Measurements from ENCODE around the gene SLC30A3. TPM values are rescaled to one million over a fixed set of nuclear protein-coding genes. Genes with fewer than 3 reads are reported as not detected.

The SLC30A3 gene
- polyA plus RNA-seq, 1 donor from 2014 or later: not detected

DNA sequence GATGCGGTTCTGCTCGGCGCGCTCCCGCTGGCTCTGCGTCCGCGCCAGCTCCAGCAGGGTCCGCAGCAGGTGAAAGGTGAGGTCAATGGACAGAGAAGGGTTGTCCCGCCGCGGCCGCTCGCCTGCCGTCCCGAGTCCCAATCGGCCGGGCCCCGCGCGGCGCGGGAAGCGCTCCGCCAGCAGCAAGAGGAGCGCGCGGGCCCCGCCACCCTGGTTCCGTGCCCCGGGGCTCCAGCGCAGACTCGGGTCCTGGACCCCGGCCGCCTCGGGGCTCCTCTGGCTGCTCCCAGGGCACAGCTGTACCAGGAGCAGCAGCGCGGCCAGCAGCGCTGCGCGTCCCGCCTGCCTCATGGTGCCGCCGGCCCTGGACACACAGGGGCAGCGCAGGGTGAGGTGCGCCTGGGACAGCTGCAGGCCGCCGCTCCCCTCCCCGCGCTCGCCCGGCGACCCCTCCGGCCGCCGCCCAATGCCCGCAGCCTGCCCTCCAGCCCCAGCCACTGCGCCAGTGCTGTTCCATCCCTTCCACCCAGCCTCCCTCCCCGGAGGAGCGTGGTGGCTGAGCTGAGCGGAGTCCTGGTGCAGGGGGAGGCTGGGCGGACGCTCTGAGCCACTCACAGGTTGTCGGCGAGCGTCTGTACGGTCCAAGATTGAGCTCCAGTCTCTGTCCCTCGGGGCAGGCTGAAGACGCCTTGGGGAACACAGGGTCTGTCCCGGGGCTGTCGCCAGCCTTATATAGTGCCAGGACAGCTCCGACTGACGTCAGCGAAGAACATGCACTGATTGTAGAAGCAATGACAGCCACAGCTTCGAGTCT lies 44.9 kb upstream of the SLC30A3 start:
- Histone ChIP-seq H3K9ac (ENCODE audit: low read length) (no peak overlapping the region), H2AFZ (ENCODE audit: low read depth, low read length) (no peak overlapping the region), H4K20me1 (ENCODE audit: insufficient read depth) (no peaks in the 10 kb centered on the region), H3K4me3 (ENCODE audit: low read length) (peak overlapping the region; percentile 40), H3K79me2 (replicated peaks; ENCODE audit: insufficient read depth, low read length) (no peaks in the 10 kb centered on the region), H3K27ac (ENCODE audit: low read length) (no peak overlapping the region), H3K36me3 (ENCODE audit: insufficient read depth, low read length) (no peaks in the 10 kb centered on the region), H3K27me3 (ENCODE audit: insufficient read depth, low read depth, low read length) (peaks cover 48% of the 10 kb centered on the region), H3F3A (ENCODE audit: insufficient read depth, low read length, poor library complexity, severe bottlenecking) (no peaks in the 10 kb centered on the region), H3K4me2 (ENCODE audit: low read length) (no peak overlapping the region), H3K9me3 (ENCODE audit: low read length) (no peaks in the 10 kb centered on the region), H3K9me2 (ENCODE audit: insufficient read depth, low read length) (no peaks in the 10 kb centered on the region)
- TF ChIP-seq, protein P1, sequence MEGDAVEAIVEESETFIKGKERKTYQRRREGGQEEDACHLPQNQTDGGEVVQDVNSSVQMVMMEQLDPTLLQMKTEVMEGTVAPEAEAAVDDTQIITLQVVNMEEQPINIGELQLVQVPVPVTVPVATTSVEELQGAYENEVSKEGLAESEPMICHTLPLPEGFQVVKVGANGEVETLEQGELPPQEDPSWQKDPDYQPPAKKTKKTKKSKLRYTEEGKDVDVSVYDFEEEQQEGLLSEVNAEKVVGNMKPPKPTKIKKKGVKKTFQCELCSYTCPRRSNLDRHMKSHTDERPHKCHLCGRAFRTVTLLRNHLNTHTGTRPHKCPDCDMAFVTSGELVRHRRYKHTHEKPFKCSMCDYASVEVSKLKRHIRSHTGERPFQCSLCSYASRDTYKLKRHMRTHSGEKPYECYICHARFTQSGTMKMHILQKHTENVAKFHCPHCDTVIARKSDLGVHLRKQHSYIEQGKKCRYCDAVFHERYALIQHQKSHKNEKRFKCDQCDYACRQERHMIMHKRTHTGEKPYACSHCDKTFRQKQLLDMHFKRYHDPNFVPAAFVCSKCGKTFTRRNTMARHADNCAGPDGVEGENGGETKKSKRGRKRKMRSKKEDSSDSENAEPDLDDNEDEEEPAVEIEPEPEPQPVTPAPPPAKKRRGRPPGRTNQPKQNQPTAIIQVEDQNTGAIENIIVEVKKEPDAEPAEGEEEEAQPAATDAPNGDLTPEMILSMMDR (IDR thresholded peaks at IDR 0.05; ENCODE audit: poor library complexity, severe bottlenecking): no peak
- TF ChIP-seq TAF1 (IDR thresholded peaks at IDR 0.05; ENCODE audit: low read depth) (no peak), SMC3 (conservative IDR thresholded peaks at IDR 0.05; ENCODE audit: poor library complexity) (no peak), RAD21 (conservative IDR thresholded peaks at IDR 0.05) (no peak), POLR2AphosphoS5 (IDR thresholded peaks at IDR 0.05) (no peak), EP300 (conservative IDR thresholded peaks at IDR 0.05; ENCODE audit: poor library complexity, severe bottlenecking) (no peak), EZH2 (IDR thresholded peaks at IDR 0.05; ENCODE audit: borderline replicate concordance, insufficient read depth, low read length, poor library complexity, severe bottlenecking) (no peak), REST (IDR thresholded peaks at IDR 0.05; ENCODE audit: borderline replicate concordance) (no peak)

DNA sequence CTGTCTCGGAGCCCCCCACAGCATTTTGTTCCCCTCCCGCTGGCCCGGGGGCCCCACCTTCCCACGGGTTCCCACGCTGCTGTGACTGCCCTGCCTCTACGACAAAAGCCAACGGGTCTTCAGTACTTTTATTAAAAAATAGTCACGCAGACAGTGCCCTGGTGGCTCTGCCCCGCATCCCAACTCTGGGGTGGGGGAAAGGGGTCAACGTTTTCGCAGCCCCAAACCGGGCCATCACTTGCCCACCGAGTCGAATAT lies 44.4 kb upstream of the SLC30A3 start:
- Histone ChIP-seq H3K27ac (ENCODE audit: low read length) (no peak overlapping the region), H3F3A (ENCODE audit: insufficient read depth, low read length, poor library complexity, severe bottlenecking) (no peaks in the 10 kb centered on the region), H4K20me1 (ENCODE audit: insufficient read depth) (no peaks in the 10 kb centered on the region), H3K4me3 (ENCODE audit: low read length) (peak overlapping the region; percentile 40), H3K9me2 (ENCODE audit: insufficient read depth, low read length) (no peaks in the 10 kb centered on the region), H3K27me3 (ENCODE audit: insufficient read depth, low read depth, low read length) (peaks cover 48% of the 10 kb centered on the region), H3K4me2 (ENCODE audit: low read length) (no peak overlapping the region), H3K9ac (ENCODE audit: low read length) (no peak overlapping the region), H2AFZ (ENCODE audit: low read depth, low read length) (no peak overlapping the region), H3K9me3 (ENCODE audit: low read length) (no peaks in the 10 kb centered on the region), H3K79me2 (replicated peaks; ENCODE audit: insufficient read depth, low read length) (no peaks in the 10 kb centered on the region), H3K36me3 (ENCODE audit: insufficient read depth, low read length) (no peaks in the 10 kb centered on the region)
- no peak for TF ChIP-seq MXI1 (conservative IDR thresholded peaks at IDR 0.05; ENCODE audit: poor library complexity, severe bottlenecking)

All from neural cell (in vitro differentiated cells).